NCI-H2227 (cell line): ENCODE data around the gene ATXN7L2.
"Not testable (repeated sequence)": the region's sequence is repeated elsewhere in the genome, so short reads cannot be mapped to it uniquely, and the experiment has no call there.

ENCODE experiments used
- DNase-seq: peaks from one replicate; lab custom pipeline; 2025; ENCODE audit not compliant: unreplicated experiment; lab: John Stamatoyannopoulos, UW

The ATXN7L2 gene

GRCh38 chr1:109483672-109484518 is at the start of gene ATXN7L2:
ATXN7L2 (plus strand) TSS chr1:109483905; CDS start chr1:109483954, 49 bp downstream.
- peak; percentile 94 for DNase-seq

GRCh38 chr1:109434484-109434883 is 49.2 kb upstream of the ATXN7L2 start:
- DNase-seq, result no peak

GRCh38 chr1:109438798-109439297 is 44.9 kb upstream of the ATXN7L2 start:
- DNase-seq, result no peak

- DNase-seq, result no peak
Measured at GRCh38 chr1:109441069-109441468, 42.6 kb upstream of the ATXN7L2 start.

- no peak for DNase-seq
Measured at GRCh38 chr1:109443476-109443875, 40.2 kb upstream of the ATXN7L2 start.

- no peak for DNase-seq
Measured at GRCh38 chr1:109444346-109444745, 39.4 kb upstream of the ATXN7L2 start.

- DNase-seq, result not testable (repeated sequence)
Measured at GRCh38 chr1:109445949-109446695, 37.6 kb upstream of the ATXN7L2 start.

- DNase-seq, result no peak
Measured at GRCh38 chr1:109447524-109447923, 36.2 kb upstream of the ATXN7L2 start.

GRCh38 chr1:109454497-109455133 is 29.1 kb upstream of the ATXN7L2 start:
- DNase-seq, result no peak

GRCh38 chr1:109457819-109458218 is 25.9 kb upstream of the ATXN7L2 start:
- no peak for DNase-seq

- no peak for DNase-seq
Measured at GRCh38 chr1:109466125-109466451, 17.6 kb upstream of the ATXN7L2 start.

GRCh38 chr1:109466452-109467300 is 17.0 kb upstream of the ATXN7L2 start, which contains the start of gene SYPL2:
SYPL2 (plus strand) TSS chr1:109466546; CDS start chr1:109466844, 298 bp downstream.
- no peak for DNase-seq

- DNase-seq, result no peak
Measured at GRCh38 chr1:109467301-109467777, 16.4 kb upstream of the ATXN7L2 start.

GRCh38 chr1:109468061-109468460 is 15.6 kb upstream of the ATXN7L2 start:
- DNase-seq, result no peak

- no peak for DNase-seq
Measured at GRCh38 chr1:109468903-109469302, 14.8 kb upstream of the ATXN7L2 start.

GRCh38 chr1:109470245-109470644 is 13.5 kb upstream of the ATXN7L2 start:
- DNase-seq, result no peak

GRCh38 chr1:109472779-109473178 is 10.9 kb upstream of the ATXN7L2 start:
- DNase-seq, result no peak

- DNase-seq, result not testable (repeated sequence)
Measured at GRCh38 chr1:109473284-109474057, 10.2 kb upstream of the ATXN7L2 start.

- no peak for DNase-seq
Measured at GRCh38 chr1:109474697-109475096, 9.0 kb upstream of the ATXN7L2 start.

GRCh38 chr1:109475261-109475660 is 8.4 kb upstream of the ATXN7L2 start:
- DNase-seq, result no peak
